ENCODE measurements around the gene TTC33. TPM values are rescaled to one million over a fixed set of nuclear protein-coding genes. Genes with fewer than 3 reads are reported as not detected.

Gene TTC33
- total RNA-seq, 1 experiment from 2014 or later = 30.2 TPM

- peak in 1 of 2 experiments; percentile 20 for DNase-seq
- Histone ChIP-seq H3K9me3 (ENCODE audit: insufficient read depth, low read depth) (0 out of 2 replicates have a peak, but pooled peaks cover 4% of the 10 kb centered on the region), H3K27me3 (ENCODE audit: insufficient read depth, low read depth) (no peaks in the 10 kb centered on the region), H3K79me2 (ENCODE audit: low read depth) (no peaks in the 10 kb centered on the region), H3K36me3 (ENCODE audit: low read depth) (no peaks in the 10 kb centered on the region), H2AFZ (no peak overlapping the region), H3F3A (ENCODE audit: insufficient read depth, low read depth) (no peaks in the 10 kb centered on the region), H3K27ac (no peak overlapping the region), H4K20me1 (ENCODE audit: insufficient read depth) (no peaks in the 10 kb centered on the region), H3K4me1 (replicated peaks; ENCODE audit: insufficient read depth) (no peaks in the 10 kb centered on the region), H3K4me3 (no peak overlapping the region), H3K9me2 (ENCODE audit: insufficient read depth) (no peaks in the 10 kb centered on the region), H3K4me2 (no peak overlapping the region)
- ChIA-PET POLR2A (ENCODE audit: unreplicated experiment) (no interaction called here), CTCF (no interaction called here)
- intact Hi-C loops (cut with micrococcal nuclease; ENCODE audit: unreplicated experiment) = no loop called here
- TF ChIP-seq CTCF (conservative IDR thresholded peaks at IDR 0.05) = no peak
- TF ChIP-seq EZH2 (IDR thresholded peaks at IDR 0.05; ENCODE audit: low read depth) = no peak
- BruUV-seq (replicated peaks) = no TSS peak
These were observed 290.3 kb downstream of the TTC33 start for GRCh38 chr5:40465416-40465815.

GRCh38 chr5:40464511-40464910, 291.2 kb downstream of the TTC33 start:
- CTCF ChIA-PET = no interaction called here
- no TSS peak for BruUV-seq (replicated peaks)

More at GRCh38 chr5:40464511-40464910, 291.2 kb downstream of the TTC33 start:
- no peaks in the 10 kb centered on the region for H3K27me3 ChIP-seq (ENCODE audit: insufficient read depth, low read depth)
- H3K4me3 ChIP-seq = no peak overlapping the region
- POLR2A ChIA-PET (ENCODE audit: unreplicated experiment) = no interaction called here
- H3K9me2 ChIP-seq (ENCODE audit: insufficient read depth) = no peaks in the 10 kb centered on the region
- H3K79me2 ChIP-seq (ENCODE audit: low read depth) = no peaks in the 10 kb centered on the region
- no peaks in the 10 kb centered on the region for H3K4me1 ChIP-seq (replicated peaks; ENCODE audit: insufficient read depth)
- H2AFZ ChIP-seq = peak overlapping the region; percentile 24; the same call in 1 of the 2 replicates
- no peak overlapping the region for H3K4me2 ChIP-seq
- DNase-seq = peak in 1 of 2 experiments; percentile 9
- TF ChIP-seq CTCF (conservative IDR thresholded peaks at IDR 0.05) (no peak), EZH2 (IDR thresholded peaks at IDR 0.05; ENCODE audit: low read depth) (no peak)
- H3K27ac ChIP-seq = no peak overlapping the region
- H4K20me1 ChIP-seq (ENCODE audit: insufficient read depth) = no peaks in the 10 kb centered on the region
- H3F3A ChIP-seq (ENCODE audit: insufficient read depth, low read depth) = no peaks in the 10 kb centered on the region
- intact Hi-C loops (cut with micrococcal nuclease; ENCODE audit: unreplicated experiment) = no loop called here
- H3K36me3 ChIP-seq (ENCODE audit: low read depth) = no peaks in the 10 kb centered on the region
- H3K9me3 ChIP-seq (ENCODE audit: insufficient read depth, low read depth) = peaks cover 4% of the 10 kb centered on the region; the same call in 1 of the 2 replicates

Other genes starting within 250 kb of the TTC33 start
- gene PTGER4, start 76.0 kb downstream of the TTC33 start, total RNA-seq (2021) = 15.7 and 22.4 TPM in 2 replicates
- gene PRKAA1, start 42.4 kb upstream of the TTC33 start, total RNA-seq (2021) = 155 and 178 TPM in 2 replicates
- 3,889 and 3,938 TPM in 2 replicates for gene RPL37, start 79.3 kb upstream of the TTC33 start, total RNA-seq (2021)
- 10.8 and 16.1 TPM in 2 replicates for gene CARD6, start 85.4 kb upstream of the TTC33 start, total RNA-seq (2021)
- gene C7, start 153.5 kb upstream of the TTC33 start, total RNA-seq (2021) = not detected in 2 replicates